ENCODE data around the gene PLA1A.

Gene PLA1A

GRCh38 chr3:119632216-119632615 lies 34.5 kb downstream of the PLA1A start:
- no peak overlapping the region for H3K4me3 ChIP-seq (replicated peaks; ENCODE audit: low read depth, low read length)
- no peak for DNase-seq (ENCODE audit: low read depth)
- TF ChIP-seq CTCF (IDR thresholded peaks at IDR 0.05; ENCODE audit: low read length, missing control alignments), result no peak

GRCh38 chr3:119632829-119633228 lies 35.1 kb downstream of the PLA1A start:
- no peak for TF ChIP-seq CTCF (IDR thresholded peaks at IDR 0.05; ENCODE audit: low read length, missing control alignments)
- no peak overlapping the region for H3K4me3 ChIP-seq (replicated peaks; ENCODE audit: low read depth, low read length)
- DNase-seq (ENCODE audit: low read depth), result no peak

GRCh38 chr3:119635719-119636118 lies 38.0 kb downstream of the PLA1A start:
- no peak for DNase-seq (ENCODE audit: low read depth)
- no peak overlapping the region for H3K4me3 ChIP-seq (replicated peaks; ENCODE audit: low read depth, low read length)
- no peak for TF ChIP-seq CTCF (IDR thresholded peaks at IDR 0.05; ENCODE audit: low read length, missing control alignments)

DNA sequence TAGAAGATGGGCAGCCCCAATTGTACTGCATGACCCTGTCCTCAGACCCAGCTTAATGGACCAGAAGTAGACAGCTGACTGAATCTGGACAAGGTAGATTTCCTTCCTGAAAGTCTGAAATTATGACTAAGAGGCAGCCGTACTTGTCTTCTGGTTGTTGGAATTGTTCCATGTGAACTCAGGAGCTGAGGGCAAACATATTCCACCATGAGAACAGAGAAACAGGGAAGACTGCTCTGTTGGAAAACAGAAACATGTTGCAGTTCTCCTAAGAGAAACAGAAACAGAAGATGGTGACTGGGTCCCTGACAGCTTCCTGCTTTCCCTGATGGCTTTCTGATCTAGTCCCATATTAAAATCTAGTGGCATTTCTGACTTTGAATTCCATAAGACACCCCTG lies 38.6 kb downstream of the PLA1A start:
- peak; percentile 51 for DNase-seq (ENCODE audit: low read depth)
- TF ChIP-seq CTCF (IDR thresholded peaks at IDR 0.05; ENCODE audit: low read length, missing control alignments), result no peak
- no peak overlapping the region for H3K4me3 ChIP-seq (replicated peaks; ENCODE audit: low read depth, low read length)

DNA sequence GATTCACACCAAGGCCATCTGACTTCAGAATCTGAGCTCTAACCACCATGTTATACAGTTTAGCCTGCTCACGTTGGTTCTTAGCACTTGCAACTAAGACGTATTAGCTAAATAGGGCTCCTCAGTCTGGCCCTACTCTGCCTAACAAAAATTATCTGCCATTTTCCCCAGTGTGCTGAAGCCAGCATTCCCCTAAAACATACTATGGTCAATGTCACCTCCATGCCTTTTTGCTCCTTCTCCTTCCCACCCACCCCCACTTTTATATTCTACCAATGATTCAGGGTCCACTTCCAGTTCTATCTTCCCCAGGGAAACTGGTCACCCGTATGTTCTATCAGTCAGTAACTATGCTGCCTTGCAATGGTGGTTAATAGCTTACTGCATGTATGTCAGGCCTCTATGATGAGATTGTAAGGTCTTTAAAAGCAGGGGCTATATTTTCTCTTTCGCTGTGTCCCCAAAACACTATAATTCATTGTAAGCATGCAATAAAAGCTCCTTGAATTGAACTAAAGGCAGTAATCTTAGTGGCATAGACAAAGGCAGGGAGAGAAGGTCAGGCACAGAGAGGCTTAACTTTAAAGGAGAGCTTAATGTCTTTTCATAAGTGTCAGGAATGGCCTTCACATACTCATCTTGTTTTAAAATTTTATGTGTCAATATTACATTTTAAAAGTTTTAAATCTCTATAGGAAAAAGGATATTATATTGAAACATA lies 39.4 kb downstream of the PLA1A start:
- no peak for DNase-seq (ENCODE audit: low read depth)
- no peak for TF ChIP-seq CTCF (IDR thresholded peaks at IDR 0.05; ENCODE audit: low read length, missing control alignments)
- H3K4me3 ChIP-seq (replicated peaks; ENCODE audit: low read depth, low read length), result no peak overlapping the region

- peak; percentile 88 for DNase-seq (ENCODE audit: low read depth)
- TF ChIP-seq CTCF (IDR thresholded peaks at IDR 0.05; ENCODE audit: low read length, missing control alignments), result no peak
- H3K4me3 ChIP-seq (replicated peaks; ENCODE audit: low read depth, low read length), result no peak overlapping the region
Measured at GRCh38 chr3:119637679-119638477, 40.2 kb downstream of the PLA1A start.

Measured in fibroblast of pulmonary artery (primary cell).